C4-2B (cell line): Measurements from ENCODE around the gene CASK.

Source experiments
- CTCF ChIP-seq: fragments of 450-650 bp; conservative IDR thresholded peaks from 2 replicates; pipeline ENCODE4 v1.5.1; 2017; ENCODE audit warnings: mild to moderate bottlenecking
- ZFX ChIP-seq: fragments of 450-650 bp; IDR thresholded peaks from 2 replicates; pipeline ENCODE4 v1.6.1; 2017

DNA sequence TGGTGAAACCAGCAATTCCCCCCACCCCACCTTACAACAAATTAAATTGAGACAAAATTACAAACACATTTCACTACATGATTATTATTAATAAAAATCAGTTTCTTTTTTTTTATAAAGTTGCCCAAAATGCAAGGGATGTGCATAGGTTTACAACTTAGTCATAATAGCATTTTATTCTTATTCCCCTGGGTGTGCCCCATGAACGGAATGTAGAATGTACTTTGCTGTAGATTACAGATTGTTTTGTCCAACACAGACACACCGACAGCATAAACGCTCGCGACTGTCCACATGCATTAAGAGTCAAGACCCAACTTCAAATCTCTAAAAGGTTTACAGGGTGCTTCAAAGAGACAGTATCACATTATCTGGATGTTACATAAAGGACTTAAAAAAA, 403.9 kb downstream of the CASK start:
- no peak for TF ChIP-seq ZFX
- TF ChIP-seq CTCF = no peak
